Glutamatergic neuron (in vitro differentiated cells): ENCODE results near the gene ITGAE. TPM values are rescaled to one million over a fixed set of nuclear protein-coding genes. Genes with fewer than 3 reads are reported as not detected.

Experiments
- DNase-seq: peaks from one replicate; pipeline ENCODE4 v3.0.0; 2022
- H3K27ac Mint-ChIP-seq: one replicate; pipeline ENCODE4 v1.8.0; 2020; ENCODE audit warnings: mild to moderate bottlenecking, mixed read lengths, inconsistent platforms; ENCODE audit not compliant: unreplicated experiment
- H3K27me3 Mint-ChIP-seq: one replicate; pipeline ENCODE4 v1.8.0; 2020; ENCODE audit warnings: mild to moderate bottlenecking, moderate library complexity, mixed read lengths, inconsistent platforms; ENCODE audit not compliant: unreplicated experiment
- H3K36me3 Mint-ChIP-seq: one replicate; pipeline ENCODE4 v1.8.0; 2020; ENCODE audit warnings: mild to moderate bottlenecking, mixed read lengths, inconsistent platforms; ENCODE audit not compliant: unreplicated experiment
- H3K4me1 Mint-ChIP-seq: one replicate; pipeline ENCODE4 v1.8.0; 2020; ENCODE audit warnings: mild to moderate bottlenecking, low read depth, mixed read lengths, inconsistent platforms; ENCODE audit not compliant: unreplicated experiment
- H3K4me3 Mint-ChIP-seq: one replicate; pipeline ENCODE4 v1.8.0; 2020; ENCODE audit warnings: mild to moderate bottlenecking, mixed read lengths, inconsistent platforms; ENCODE audit not compliant: unreplicated experiment
- H3K9me3 Mint-ChIP-seq: one replicate; pipeline ENCODE4 v1.8.0; 2020; ENCODE audit warnings: mild to moderate bottlenecking, moderate library complexity, mixed read lengths, inconsistent platforms; ENCODE audit not compliant: unreplicated experiment
- total RNA-seq: library from RNA; stranded (reverse); fragmentation: NEBNext Ultra II Directional; extraction: Animal tissue kit (Norgen Biotek cat#: 25700); gene quantifications from one replicate; pipeline ENCODE4 v1.2.1, GENCODE V29; 2021; ENCODE audit not compliant: unreplicated experiment
- TF ChIP-seq, protein P1 (sequence below): fragments of 200-600 bp; sonication (generic); IDR thresholded peaks from one replicate; pipeline ENCODE4 v1.5.0; 2021; ENCODE audit not compliant: partially characterized antibody, unreplicated experiment

ITGAE gene
- total RNA-seq, 1 donor from 2014 or later, result 19.2 TPM

DNA sequence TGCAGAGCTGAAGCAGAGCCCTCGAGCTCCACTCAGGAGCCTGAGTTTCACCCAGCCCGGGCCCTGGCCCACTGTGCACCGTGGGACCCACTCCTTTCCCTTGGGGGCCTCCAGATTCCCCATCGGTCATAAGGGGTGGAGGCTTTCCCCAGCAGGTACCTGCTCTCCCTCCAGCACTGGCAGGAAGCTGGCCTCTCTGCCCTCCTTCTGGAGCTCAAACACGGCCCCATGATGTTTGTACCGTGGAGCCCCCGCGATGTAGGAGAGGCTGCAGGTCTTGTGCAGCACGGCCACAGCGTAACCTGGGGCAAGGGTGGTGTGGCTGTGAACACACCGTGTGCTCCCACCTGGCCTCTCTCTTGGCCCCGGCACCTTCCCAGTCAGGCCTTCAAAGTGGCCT lies 47.4 kb downstream of the ITGAE start:
- no peaks in the 10 kb centered on the region for H3K36me3 Mint-ChIP-seq
- no peaks in the 10 kb centered on the region for H3K9me3 Mint-ChIP-seq
- H3K27ac Mint-ChIP-seq, result no peak overlapping the region
- no peak for DNase-seq
- H3K27me3 Mint-ChIP-seq, result peaks cover 5% of the 10 kb centered on the region
- no peak overlapping the region for H3K4me3 Mint-ChIP-seq
- no peaks in the 10 kb centered on the region for H3K4me1 Mint-ChIP-seq
- TF ChIP-seq, protein P1, sequence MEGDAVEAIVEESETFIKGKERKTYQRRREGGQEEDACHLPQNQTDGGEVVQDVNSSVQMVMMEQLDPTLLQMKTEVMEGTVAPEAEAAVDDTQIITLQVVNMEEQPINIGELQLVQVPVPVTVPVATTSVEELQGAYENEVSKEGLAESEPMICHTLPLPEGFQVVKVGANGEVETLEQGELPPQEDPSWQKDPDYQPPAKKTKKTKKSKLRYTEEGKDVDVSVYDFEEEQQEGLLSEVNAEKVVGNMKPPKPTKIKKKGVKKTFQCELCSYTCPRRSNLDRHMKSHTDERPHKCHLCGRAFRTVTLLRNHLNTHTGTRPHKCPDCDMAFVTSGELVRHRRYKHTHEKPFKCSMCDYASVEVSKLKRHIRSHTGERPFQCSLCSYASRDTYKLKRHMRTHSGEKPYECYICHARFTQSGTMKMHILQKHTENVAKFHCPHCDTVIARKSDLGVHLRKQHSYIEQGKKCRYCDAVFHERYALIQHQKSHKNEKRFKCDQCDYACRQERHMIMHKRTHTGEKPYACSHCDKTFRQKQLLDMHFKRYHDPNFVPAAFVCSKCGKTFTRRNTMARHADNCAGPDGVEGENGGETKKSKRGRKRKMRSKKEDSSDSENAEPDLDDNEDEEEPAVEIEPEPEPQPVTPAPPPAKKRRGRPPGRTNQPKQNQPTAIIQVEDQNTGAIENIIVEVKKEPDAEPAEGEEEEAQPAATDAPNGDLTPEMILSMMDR, result no peak

DNA sequence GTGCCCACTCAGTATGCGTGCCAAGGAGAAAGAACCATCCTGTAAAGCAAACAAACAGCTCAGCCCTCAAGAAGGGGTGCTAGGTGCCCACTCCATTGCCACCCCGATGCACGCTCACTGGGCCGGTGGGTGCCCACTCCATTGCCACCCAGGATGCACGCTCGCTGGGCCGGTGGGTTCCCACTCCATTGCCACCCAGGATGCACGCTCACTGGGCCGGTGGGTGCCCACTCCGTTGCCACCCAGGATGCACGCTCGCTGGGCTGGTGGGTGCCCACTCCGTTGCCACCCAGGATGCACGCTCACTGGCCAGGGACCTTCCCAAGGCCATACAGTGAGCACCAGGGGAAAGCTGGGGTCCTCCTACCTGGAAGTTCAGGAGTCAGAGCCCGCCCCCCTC lies 49.2 kb downstream of the ITGAE start:
- peaks cover 5% of the 10 kb centered on the region for H3K27me3 Mint-ChIP-seq

DNA sequence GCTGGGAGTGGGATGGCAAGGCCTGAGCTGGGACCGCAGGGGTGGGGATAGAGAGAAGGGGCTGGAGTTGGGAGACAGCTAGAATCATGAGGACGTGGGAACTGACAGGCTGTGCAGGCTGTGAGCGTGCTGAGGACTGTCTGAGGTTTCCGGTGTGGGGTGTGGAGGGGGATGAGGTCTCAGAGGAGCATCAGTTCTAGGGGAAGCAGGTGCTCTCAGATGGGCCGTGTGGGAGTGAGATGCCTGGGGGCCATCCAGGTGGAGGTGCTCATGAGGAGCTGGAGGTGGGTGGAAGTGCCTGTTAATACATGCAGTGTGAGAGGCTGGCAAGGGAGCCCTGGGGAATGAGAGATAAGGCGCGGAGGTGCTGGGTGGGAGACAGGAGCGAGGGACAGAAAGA lies 50.1 kb downstream of the ITGAE start:
- TF ChIP-seq, protein P1, result no peak
- DNase-seq, result no peak
- Mint-ChIP-seq H3K27ac (no peak overlapping the region), H3K4me1 (no peaks in the 10 kb centered on the region), H3K4me3 (no peak overlapping the region), H3K9me3 (no peaks in the 10 kb centered on the region), H3K27me3 (peaks cover 3% of the 10 kb centered on the region), H3K36me3 (no peaks in the 10 kb centered on the region)

More for the DNA sequence above, 49.2 kb downstream of the ITGAE start:
- Mint-ChIP-seq H3K36me3 (no peaks in the 10 kb centered on the region), H3K9me3 (no peaks in the 10 kb centered on the region), H3K4me3 (no peak overlapping the region), H3K4me1 (no peaks in the 10 kb centered on the region), H3K27ac (no peak overlapping the region)
- no peak for DNase-seq
- TF ChIP-seq, protein P1, result no peak

DNA sequence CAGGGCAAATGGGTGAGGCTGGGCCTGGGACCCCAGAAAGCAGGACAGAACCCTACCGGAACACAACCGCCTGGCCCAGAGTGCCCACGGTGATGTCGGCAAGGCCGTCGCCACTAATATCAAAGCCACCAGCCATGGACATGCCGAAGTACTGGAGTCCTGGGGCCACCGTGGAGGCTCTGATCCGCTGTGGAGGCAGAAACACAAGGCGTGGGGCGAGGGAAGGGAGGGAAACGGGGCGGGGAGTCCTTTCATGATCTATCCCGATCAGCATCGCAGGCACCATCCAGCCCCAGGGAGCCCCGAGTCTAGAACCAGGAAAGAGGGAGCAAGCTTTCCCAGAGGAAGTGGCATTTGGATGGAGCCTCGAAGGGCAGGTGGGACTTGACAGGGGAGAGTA lies 50.7 kb downstream of the ITGAE start:
- TF ChIP-seq, protein P1, result no peak
- H3K36me3 Mint-ChIP-seq, result no peaks in the 10 kb centered on the region
- H3K27me3 Mint-ChIP-seq, result peaks cover 4% of the 10 kb centered on the region
- H3K27ac Mint-ChIP-seq, result no peak overlapping the region
- no peaks in the 10 kb centered on the region for H3K4me1 Mint-ChIP-seq
- no peak overlapping the region for H3K4me3 Mint-ChIP-seq
- H3K9me3 Mint-ChIP-seq, result no peaks in the 10 kb centered on the region
- DNase-seq, result no peak

DNA sequence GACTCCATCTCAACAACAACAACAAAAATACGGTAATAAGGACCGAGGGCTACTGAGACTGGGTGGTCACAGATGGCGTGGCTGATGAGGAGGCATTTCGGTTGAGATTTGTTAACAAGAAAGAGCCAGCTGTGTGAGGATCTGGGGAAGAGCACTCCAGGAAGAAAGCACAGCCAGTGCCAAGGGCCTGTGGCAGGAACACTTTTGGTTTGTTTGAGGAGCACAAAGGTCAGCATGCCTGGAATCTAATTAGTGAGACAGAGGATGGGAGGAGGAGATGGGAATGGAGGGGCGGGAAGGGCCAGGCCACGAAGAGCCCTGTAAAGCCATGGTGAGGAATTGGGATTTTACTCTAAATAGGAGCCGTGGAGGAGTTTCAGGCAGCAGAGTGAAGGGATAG lies 52.4 kb downstream of the ITGAE start:
- TF ChIP-seq, protein P1, result no peak

More for the DNA sequence above, 52.4 kb downstream of the ITGAE start:
- H3K27me3 Mint-ChIP-seq, result peaks cover 2% of the 10 kb centered on the region
- H3K36me3 Mint-ChIP-seq, result no peaks in the 10 kb centered on the region
- H3K4me3 Mint-ChIP-seq, result no peak overlapping the region
- no peaks in the 10 kb centered on the region for H3K9me3 Mint-ChIP-seq
- no peak for DNase-seq
- no peak overlapping the region for H3K27ac Mint-ChIP-seq
- no peaks in the 10 kb centered on the region for H3K4me1 Mint-ChIP-seq
